HEK293 (cell line): ENCODE data around the gene ARHGEF26.

Source experiments
- HOXD13 ChIP-seq: sonication (generic); formaldehyde crosslinking; IDR thresholded peaks from 2 replicates; pipeline ENCODE4 v1.8.0; 2022; ENCODE audit warnings: missing genetic modification reagents, borderline replicate concordance
- KLF16 ChIP-seq: fragments of 450-650 bp; formaldehyde crosslinking; IDR thresholded peaks from 2 replicates; pipeline ENCODE4 v1.5.1; 2017; ENCODE audit warnings: missing biosample characterization, missing genetic modification characterization
- SP7 ChIP-seq: fragments of 450-650 bp; formaldehyde crosslinking; IDR thresholded peaks from 2 replicates; pipeline ENCODE4 v1.5.1; 2016; ENCODE audit warnings: missing biosample characterization, missing genetic modification characterization
- YY1 ChIP-seq: fragments of 450-650 bp; formaldehyde crosslinking; IDR thresholded peaks from 2 replicates; pipeline ENCODE4 v1.5.1; 2018; ENCODE audit warnings: missing biosample characterization, missing genetic modification characterization
- ZBTB8A ChIP-seq: fragments of 450-650 bp; formaldehyde crosslinking; IDR thresholded peaks from 2 replicates; pipeline ENCODE4 v1.5.1; 2016; ENCODE audit warnings: missing biosample characterization, missing genetic modification characterization
- ZFHX2 ChIP-seq: fragments of 450-650 bp; formaldehyde crosslinking; conservative IDR thresholded peaks from 2 replicates; pipeline ENCODE4 v1.5.1; 2016; ENCODE audit warnings: missing biosample characterization, missing genetic modification characterization
- ZNF114 ChIP-seq: fragments of 450-650 bp; formaldehyde crosslinking; IDR thresholded peaks from 2 replicates; pipeline ENCODE4 v1.5.0; 2017; ENCODE audit warnings: missing biosample characterization, missing genetic modification characterization
- ZNF121 ChIP-seq: fragments of 450-650 bp; formaldehyde crosslinking; IDR thresholded peaks from 2 replicates; pipeline ENCODE4 v1.5.1; 2016; ENCODE audit warnings: missing biosample characterization, missing genetic modification characterization
- ZNF155 ChIP-seq: fragments of 450-650 bp; formaldehyde crosslinking; IDR thresholded peaks from 2 replicates; pipeline ENCODE4 v1.5.1; 2016; ENCODE audit warnings: missing biosample characterization, missing genetic modification characterization
- ZNF169 ChIP-seq: fragments of 450-650 bp; formaldehyde crosslinking; IDR thresholded peaks from 2 replicates; pipeline ENCODE4 v1.5.1; 2016; ENCODE audit warnings: missing biosample characterization, missing genetic modification characterization
- ZNF202 ChIP-seq: fragments of 450-650 bp; formaldehyde crosslinking; IDR thresholded peaks from 2 replicates; pipeline ENCODE4 v1.5.1; 2016; ENCODE audit warnings: missing biosample characterization, missing genetic modification characterization, borderline replicate concordance
- ZNF248 ChIP-seq: fragments of 450-650 bp; formaldehyde crosslinking; IDR thresholded peaks from 2 replicates; pipeline ENCODE4 v1.5.1; 2017; ENCODE audit warnings: missing biosample characterization, missing genetic modification characterization
- ZNF266 ChIP-seq: fragments of 450-650 bp; formaldehyde crosslinking; IDR thresholded peaks from 2 replicates; pipeline ENCODE4 v1.5.1; 2016; ENCODE audit warnings: missing biosample characterization, missing genetic modification characterization, low read depth
- ZNF324 ChIP-seq: fragments of 450-650 bp; formaldehyde crosslinking; IDR thresholded peaks from 2 replicates; pipeline ENCODE4 v1.5.1; 2016; ENCODE audit warnings: missing biosample characterization, missing genetic modification characterization
- ZNF341 ChIP-seq: fragments of 450-650 bp; formaldehyde crosslinking; IDR thresholded peaks from 2 replicates; pipeline ENCODE4; 2016; ENCODE audit warnings: low read depth, missing biosample characterization, missing genetic modification characterization
- ZNF555 ChIP-seq: fragments of 450-650 bp; formaldehyde crosslinking; conservative IDR thresholded peaks from 2 replicates; pipeline ENCODE4 v1.5.1; 2017; ENCODE audit warnings: missing biosample characterization, mild to moderate bottlenecking, missing genetic modification characterization, inconsistent platforms
- ZNF571 ChIP-seq: fragments of 450-650 bp; formaldehyde crosslinking; IDR thresholded peaks from 2 replicates; pipeline ENCODE4 v1.5.0; 2017; ENCODE audit warnings: missing biosample characterization, missing genetic modification characterization
- ZNF76 ChIP-seq: fragments of 450-650 bp; formaldehyde crosslinking; IDR thresholded peaks from 2 replicates; pipeline ENCODE4; 2016; ENCODE audit warnings: low read depth, missing biosample characterization, missing genetic modification characterization, borderline replicate concordance
- ZNF785 ChIP-seq: fragments of 450-650 bp; formaldehyde crosslinking; IDR thresholded peaks from 2 replicates; pipeline ENCODE4 v1.5.1; 2016; ENCODE audit warnings: missing biosample characterization, missing genetic modification characterization
- ZNF830 ChIP-seq: fragments of 450-650 bp; IDR thresholded peaks from 2 replicates; pipeline ENCODE4 v1.5.0; 2018; ENCODE audit warnings: missing biosample characterization, missing genetic modification characterization, low read depth, mild to moderate bottlenecking, moderate library complexity
- ZXDB ChIP-seq: fragments of 450-650 bp; formaldehyde crosslinking; IDR thresholded peaks from 2 replicates; pipeline ENCODE4 v1.5.1; 2016; ENCODE audit warnings: missing biosample characterization, missing genetic modification characterization
- TF ChIP-seq, protein P1 (sequence below): fragments of 450-650 bp; formaldehyde crosslinking; IDR thresholded peaks from 2 replicates; pipeline ENCODE4 v1.5.0; 2017; ENCODE audit warnings: missing biosample characterization, missing genetic modification characterization, borderline replicate concordance
- TF ChIP-seq, protein P2 (sequence below): IDR thresholded peaks from 2 replicates; pipeline ENCODE4 v1.6.1; 2011; ENCODE audit warnings: mild to moderate bottlenecking, low read depth, low read length, borderline replicate concordance
- TF ChIP-seq, protein P3 (sequence below): fragments of 450-650 bp; formaldehyde crosslinking; IDR thresholded peaks from 2 replicates; pipeline ENCODE4 v1.5.1; 2016; ENCODE audit warnings: missing biosample characterization, missing genetic modification characterization, borderline replicate concordance
- TF ChIP-seq, protein P4 (sequence below): fragments of 450-650 bp; formaldehyde crosslinking; IDR thresholded peaks from 2 replicates; pipeline ENCODE4 v1.5.1; 2016; ENCODE audit warnings: missing biosample characterization, missing genetic modification characterization, borderline replicate concordance
- TF ChIP-seq, protein P5 (sequence below): fragments of 450-650 bp; formaldehyde crosslinking; IDR thresholded peaks from 2 replicates; pipeline ENCODE4; 2016; ENCODE audit warnings: missing biosample characterization, missing genetic modification characterization
- TF ChIP-seq, protein P6 (sequence below): fragments of 450-650 bp; formaldehyde crosslinking; IDR thresholded peaks from 2 replicates; pipeline ENCODE4 v1.5.1; 2017; ENCODE audit warnings: missing biosample characterization, missing genetic modification characterization

The ARHGEF26 gene

DNA sequence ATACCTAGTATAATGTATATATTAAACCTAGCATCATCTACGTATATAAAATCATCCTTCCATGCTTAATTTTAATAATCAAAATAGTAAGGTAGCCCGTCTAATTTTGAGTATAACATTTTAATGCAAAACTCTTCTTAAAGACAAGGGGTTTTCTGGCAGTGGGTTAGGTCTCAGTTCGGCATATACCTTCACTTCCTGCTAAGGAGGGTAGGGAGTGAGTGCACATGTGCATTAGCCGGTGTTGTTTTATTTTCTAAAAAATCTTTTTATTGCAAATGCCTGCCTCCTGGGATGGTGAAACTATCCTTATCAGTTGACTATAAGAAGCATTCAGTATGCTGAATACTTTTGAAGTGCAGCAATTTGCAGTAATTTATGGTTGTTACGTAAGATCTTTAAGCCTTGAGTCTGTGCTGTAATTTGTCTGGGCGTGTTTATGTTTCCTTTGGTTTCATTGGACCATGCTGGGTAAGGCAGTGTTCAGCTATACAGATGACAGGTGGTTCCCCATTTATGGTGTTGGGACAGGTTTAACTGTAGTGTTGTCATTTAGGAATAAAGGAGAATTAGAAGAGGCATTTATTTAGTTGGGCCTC, 11.7 kb downstream of the ARHGEF26 start (continued):
- TF ChIP-seq, protein P1, sequence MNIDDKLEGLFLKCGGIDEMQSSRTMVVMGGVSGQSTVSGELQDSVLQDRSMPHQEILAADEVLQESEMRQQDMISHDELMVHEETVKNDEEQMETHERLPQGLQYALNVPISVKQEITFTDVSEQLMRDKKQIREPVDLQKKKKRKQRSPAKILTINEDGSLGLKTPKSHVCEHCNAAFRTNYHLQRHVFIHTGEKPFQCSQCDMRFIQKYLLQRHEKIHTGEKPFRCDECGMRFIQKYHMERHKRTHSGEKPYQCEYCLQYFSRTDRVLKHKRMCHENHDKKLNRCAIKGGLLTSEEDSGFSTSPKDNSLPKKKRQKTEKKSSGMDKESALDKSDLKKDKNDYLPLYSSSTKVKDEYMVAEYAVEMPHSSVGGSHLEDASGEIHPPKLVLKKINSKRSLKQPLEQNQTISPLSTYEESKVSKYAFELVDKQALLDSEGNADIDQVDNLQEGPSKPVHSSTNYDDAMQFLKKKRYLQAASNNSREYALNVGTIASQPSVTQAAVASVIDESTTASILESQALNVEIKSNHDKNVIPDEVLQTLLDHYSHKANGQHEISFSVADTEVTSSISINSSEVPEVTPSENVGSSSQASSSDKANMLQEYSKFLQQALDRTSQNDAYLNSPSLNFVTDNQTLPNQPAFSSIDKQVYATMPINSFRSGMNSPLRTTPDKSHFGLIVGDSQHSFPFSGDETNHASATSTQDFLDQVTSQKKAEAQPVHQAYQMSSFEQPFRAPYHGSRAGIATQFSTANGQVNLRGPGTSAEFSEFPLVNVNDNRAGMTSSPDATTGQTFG (tag by site-specific recombination): no peak
- TF ChIP-seq ZNF114 (tag by site-specific recombination): no peak
- no peak for TF ChIP-seq ZNF830 (tag by site-specific recombination)
- no peak for TF ChIP-seq ZNF169 (tag by site-specific recombination)
- TF ChIP-seq, protein P2, sequence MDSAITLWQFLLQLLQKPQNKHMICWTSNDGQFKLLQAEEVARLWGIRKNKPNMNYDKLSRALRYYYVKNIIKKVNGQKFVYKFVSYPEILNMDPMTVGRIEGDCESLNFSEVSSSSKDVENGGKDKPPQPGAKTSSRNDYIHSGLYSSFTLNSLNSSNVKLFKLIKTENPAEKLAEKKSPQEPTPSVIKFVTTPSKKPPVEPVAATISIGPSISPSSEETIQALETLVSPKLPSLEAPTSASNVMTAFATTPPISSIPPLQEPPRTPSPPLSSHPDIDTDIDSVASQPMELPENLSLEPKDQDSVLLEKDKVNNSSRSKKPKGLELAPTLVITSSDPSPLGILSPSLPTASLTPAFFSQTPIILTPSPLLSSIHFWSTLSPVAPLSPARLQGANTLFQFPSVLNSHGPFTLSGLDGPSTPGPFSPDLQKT: no peak
- no peak for TF ChIP-seq ZNF555
- no peak for TF ChIP-seq YY1
- no peak for TF ChIP-seq ZNF341 (tag by site-specific recombination)
- TF ChIP-seq ZNF202 (tag by site-specific recombination): no peak
- TF ChIP-seq ZNF76: no peak
- no peak for TF ChIP-seq KLF16 (tag by site-specific recombination)
- no peak for TF ChIP-seq ZNF324 (tag by site-specific recombination)
- TF ChIP-seq SP7 (tag by site-specific recombination): peak; percentile 72; the same call in 1 of the 2 replicates
- TF ChIP-seq ZNF155 (tag by site-specific recombination): no peak
- TF ChIP-seq ZFHX2 (tag by site-specific recombination): no peak
- TF ChIP-seq ZNF571 (tag by site-specific recombination): no peak
- TF ChIP-seq, protein P3, sequence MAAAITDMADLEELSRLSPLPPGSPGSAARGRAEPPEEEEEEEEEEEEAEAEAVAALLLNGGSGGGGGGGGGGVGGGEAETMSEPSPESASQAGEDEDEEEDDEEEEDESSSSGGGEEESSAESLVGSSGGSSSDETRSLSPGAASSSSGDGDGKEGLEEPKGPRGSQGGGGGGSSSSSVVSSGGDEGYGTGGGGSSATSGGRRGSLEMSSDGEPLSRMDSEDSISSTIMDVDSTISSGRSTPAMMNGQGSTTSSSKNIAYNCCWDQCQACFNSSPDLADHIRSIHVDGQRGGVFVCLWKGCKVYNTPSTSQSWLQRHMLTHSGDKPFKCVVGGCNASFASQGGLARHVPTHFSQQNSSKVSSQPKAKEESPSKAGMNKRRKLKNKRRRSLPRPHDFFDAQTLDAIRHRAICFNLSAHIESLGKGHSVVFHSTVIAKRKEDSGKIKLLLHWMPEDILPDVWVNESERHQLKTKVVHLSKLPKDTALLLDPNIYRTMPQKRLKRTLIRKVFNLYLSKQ (tag by site-specific recombination): no peak
- TF ChIP-seq, protein P4, sequence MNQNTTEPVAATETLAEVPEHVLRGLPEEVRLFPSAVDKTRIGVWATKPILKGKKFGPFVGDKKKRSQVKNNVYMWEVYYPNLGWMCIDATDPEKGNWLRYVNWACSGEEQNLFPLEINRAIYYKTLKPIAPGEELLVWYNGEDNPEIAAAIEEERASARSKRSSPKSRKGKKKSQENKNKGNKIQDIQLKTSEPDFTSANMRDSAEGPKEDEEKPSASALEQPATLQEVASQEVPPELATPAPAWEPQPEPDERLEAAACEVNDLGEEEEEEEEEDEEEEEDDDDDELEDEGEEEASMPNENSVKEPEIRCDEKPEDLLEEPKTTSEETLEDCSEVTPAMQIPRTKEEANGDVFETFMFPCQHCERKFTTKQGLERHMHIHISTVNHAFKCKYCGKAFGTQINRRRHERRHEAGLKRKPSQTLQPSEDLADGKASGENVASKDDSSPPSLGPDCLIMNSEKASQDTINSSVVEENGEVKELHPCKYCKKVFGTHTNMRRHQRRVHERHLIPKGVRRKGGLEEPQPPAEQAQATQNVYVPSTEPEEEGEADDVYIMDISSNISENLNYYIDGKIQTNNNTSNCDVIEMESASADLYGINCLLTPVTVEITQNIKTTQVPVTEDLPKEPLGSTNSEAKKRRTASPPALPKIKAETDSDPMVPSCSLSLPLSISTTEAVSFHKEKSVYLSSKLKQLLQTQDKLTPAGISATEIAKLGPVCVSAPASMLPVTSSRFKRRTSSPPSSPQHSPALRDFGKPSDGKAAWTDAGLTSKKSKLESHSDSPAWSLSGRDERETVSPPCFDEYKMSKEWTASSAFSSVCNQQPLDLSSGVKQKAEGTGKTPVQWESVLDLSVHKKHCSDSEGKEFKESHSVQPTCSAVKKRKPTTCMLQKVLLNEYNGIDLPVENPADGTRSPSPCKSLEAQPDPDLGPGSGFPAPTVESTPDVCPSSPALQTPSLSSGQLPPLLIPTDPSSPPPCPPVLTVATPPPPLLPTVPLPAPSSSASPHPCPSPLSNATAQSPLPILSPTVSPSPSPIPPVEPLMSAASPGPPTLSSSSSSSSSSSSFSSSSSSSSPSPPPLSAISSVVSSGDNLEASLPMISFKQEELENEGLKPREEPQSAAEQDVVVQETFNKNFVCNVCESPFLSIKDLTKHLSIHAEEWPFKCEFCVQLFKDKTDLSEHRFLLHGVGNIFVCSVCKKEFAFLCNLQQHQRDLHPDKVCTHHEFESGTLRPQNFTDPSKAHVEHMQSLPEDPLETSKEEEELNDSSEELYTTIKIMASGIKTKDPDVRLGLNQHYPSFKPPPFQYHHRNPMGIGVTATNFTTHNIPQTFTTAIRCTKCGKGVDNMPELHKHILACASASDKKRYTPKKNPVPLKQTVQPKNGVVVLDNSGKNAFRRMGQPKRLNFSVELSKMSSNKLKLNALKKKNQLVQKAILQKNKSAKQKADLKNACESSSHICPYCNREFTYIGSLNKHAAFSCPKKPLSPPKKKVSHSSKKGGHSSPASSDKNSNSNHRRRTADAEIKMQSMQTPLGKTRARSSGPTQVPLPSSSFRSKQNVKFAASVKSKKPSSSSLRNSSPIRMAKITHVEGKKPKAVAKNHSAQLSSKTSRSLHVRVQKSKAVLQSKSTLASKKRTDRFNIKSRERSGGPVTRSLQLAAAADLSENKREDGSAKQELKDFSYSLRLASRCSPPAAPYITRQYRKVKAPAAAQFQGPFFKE: no peak
- no peak for TF ChIP-seq ZNF121 (tag by site-specific recombination)
- TF ChIP-seq, protein P5, sequence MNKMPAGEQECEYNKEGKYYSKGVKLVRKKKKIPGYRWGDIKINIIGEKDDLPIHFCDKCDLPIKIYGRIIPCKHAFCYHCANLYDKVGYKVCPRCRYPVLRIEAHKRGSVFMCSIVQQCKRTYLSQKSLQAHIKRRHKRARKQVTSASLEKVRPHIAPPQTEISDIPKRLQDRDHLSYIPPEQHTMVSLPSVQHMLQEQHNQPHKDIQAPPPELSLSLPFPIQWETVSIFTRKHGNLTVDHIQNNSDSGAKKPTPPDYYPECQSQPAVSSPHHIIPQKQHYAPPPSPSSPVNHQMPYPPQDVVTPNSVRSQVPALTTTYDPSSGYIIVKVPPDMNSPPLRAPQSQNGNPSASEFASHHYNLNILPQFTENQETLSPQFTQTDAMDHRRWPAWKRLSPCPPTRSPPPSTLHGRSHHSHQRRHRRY (tag by site-specific recombination): no peak
- TF ChIP-seq ZXDB (tag by site-specific recombination): peak; percentile 79
- TF ChIP-seq ZNF266 (tag by site-specific recombination): no peak
- TF ChIP-seq, protein P6, sequence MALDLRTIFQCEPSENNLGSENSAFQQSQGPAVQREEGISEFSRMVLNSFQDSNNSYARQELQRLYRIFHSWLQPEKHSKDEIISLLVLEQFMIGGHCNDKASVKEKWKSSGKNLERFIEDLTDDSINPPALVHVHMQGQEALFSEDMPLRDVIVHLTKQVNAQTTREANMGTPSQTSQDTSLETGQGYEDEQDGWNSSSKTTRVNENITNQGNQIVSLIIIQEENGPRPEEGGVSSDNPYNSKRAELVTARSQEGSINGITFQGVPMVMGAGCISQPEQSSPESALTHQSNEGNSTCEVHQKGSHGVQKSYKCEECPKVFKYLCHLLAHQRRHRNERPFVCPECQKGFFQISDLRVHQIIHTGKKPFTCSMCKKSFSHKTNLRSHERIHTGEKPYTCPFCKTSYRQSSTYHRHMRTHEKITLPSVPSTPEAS: no peak
- peak; percentile 47; the same call in 1 of the 2 replicates for TF ChIP-seq ZBTB8A (tag by site-specific recombination)
- no peak for TF ChIP-seq HOXD13 (CRISPR knock-in tag)
- TF ChIP-seq ZNF248 (tag by site-specific recombination): no peak
- no peak for TF ChIP-seq ZNF785 (tag by site-specific recombination)
